Fibroblast of skin of abdomen (primary cell): ENCODE data around the gene DAB1.

ENCODE experiments used
- DNase-seq: peaks from one replicate; pipeline ENCODE4 v3.0.0-alpha.2; 2013

Gene DAB1

DNA sequence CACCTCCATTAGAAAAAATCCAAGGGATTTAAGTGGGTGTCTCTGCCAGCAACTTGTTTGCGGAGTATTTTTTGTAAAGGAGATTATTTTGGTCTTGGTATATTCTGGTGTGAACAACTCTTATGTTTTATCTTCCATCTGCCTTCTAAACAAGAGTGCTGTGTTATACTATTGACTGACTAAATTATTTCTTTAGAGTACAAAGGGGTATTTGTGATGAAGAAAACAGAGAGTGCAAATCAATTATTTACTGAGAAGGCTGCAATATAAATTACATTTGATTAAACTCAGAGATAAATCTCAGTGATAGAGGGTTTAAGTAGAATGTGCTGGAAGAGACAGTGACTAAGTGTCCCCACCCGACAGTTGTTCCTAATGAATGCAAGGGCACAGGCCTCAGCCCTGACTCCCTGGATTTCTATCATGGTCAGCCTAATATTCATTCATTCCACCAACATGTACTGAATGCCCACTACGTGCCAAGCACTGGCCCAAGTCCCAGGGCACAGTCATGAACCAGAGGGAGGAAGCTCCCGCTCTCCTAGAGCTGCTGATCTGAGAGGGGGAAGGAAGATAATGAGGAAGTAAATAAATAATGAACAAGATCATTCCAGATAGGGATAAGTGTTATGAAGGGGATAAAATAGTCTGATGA lies 261.1 kb downstream of the DAB1 start:
- DNase-seq = no peak

DNA sequence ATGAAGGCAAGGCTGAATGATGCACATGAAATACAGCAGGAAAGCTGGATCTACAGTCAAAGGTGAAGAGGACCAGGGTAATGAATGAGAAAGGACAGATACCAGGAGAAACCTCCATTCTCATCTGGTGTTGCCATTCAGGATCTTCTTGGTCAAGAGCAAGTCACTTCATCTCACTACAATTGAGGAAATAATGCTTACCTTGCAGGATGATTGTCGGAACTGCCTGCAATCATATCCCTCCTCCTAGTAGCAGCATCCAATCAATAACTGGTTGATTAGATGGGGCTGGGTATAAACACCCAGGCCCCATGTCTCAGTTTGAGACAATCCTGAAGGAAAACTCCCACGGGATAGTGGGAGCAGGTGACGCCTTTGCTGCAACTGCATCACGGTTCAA lies 263.3 kb downstream of the DAB1 start:
- DNase-seq = no peak

GRCh38 chr1:57158604-57158998 lies 265.3 kb downstream of the DAB1 start:
- peak; percentile 44 for DNase-seq

DNA sequence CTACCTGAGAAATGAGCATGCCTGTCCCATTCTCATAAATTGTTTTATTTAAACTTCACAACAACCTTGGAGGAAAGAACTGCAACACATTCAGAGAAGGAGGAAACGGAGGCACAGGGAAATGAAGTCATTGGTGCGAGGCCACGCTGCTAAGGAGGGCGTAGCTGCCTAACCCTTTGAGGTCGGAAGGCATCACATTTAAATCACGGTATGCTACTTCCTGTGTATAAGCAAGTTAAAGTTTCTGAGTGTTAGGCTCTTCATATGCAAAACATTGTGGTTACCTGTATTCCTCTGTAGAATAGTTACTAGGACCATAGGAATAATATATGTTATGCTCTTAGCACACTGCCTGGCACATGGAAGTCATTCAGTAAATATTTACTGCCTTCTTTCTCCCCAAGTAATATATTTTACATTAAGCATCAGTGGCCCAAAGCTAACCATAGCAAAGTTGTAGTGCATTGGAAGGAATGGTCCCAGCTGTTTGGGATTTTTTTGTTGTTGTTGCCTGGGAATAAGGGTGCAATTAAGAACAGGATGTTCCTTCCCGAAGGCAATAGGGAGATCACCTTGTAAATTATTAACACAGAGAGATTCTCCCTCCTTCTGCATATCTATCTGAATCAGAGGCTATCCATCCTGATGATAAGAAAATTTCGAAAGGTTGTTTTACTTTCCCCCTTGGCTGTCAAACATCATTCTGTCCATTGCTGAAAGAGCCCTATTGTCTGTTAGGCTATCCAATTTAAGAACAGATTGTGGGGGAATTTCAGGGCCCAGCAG lies 265.8 kb downstream of the DAB1 start:
- DNase-seq = no peak

GRCh38 chr1:57156907-57157306 lies 267.0 kb downstream of the DAB1 start:
- DNase-seq = no peak

GRCh38 chr1:57146100-57146499 lies 277.8 kb downstream of the DAB1 start:
- peak; percentile 42 for DNase-seq

DNA sequence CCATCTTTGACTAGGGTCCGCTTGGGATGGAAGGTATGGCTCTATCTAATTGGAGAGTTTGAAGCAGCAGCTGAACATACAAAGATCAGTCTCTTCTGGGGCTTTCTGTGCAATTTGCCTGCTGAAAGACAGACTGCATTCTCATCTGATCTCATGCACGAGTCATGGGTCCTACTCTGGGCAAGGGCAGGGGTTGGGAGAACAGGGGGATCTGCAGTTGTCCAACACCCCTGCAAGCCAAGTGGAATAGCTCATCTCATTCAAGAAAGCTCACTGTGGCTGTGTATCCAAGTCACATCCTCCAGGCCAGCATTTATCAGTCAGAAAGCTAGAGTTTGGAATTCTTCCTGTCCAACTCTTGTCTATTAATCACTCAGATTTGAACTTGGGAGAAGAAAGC lies 280.9 kb downstream of the DAB1 start:
- peak; percentile 65 for DNase-seq

GRCh38 chr1:57142169-57142568 lies 281.7 kb downstream of the DAB1 start:
- DNase-seq = no peak

DNA sequence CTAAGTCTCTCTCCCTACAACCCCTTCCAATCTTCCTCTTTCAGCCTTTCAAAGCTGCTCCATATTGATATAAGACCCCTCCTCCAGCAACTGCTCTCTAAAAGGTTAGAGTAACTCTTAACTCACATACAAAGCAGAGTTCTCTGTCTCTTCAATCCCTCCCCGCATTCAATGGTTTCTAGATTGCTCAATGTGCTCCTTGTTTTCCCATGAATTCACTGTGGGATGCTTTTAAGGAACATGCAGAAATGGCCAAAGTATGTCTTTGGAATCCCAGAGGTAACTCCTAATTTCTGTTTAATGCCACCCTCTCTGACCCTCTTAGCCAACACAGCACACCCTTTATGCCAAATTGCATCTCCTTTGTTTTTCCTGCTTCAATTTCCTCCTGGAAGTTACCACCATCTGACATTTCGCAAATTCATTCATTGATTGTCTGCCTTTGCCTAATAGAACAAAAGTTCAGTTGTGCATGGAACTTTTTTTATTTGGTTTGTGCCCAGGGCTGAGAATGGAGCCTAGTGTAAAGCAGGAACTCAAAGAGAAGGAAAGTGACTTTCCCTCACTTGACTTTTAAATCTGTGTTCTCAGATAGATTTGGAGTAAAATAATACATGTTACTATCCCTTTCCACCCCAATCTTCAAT lies 285.3 kb downstream of the DAB1 start:
- DNase-seq = no peak

DNA sequence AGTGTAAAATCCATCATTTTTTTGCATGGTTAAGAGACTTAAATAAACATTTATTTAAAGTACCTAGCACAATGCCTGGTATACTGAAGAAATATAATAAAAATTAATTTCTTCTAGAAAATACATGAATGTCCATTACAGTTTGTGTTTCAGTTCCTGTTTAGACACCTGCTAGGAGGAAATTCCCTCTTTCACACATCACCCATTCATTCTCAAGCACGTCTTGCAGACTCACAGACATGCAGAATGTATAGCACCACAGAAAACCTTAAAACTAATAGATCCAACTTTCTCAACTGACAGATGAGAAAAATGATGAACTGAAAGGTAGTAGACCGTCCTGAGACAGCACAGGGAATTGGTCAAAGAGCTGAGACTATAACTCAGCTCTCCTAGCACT lies 285.9 kb downstream of the DAB1 start:
- DNase-seq = no peak

- DNase-seq = no peak
Observed at GRCh38 chr1:57134803-57135202, 289.1 kb downstream of the DAB1 start.

DNA sequence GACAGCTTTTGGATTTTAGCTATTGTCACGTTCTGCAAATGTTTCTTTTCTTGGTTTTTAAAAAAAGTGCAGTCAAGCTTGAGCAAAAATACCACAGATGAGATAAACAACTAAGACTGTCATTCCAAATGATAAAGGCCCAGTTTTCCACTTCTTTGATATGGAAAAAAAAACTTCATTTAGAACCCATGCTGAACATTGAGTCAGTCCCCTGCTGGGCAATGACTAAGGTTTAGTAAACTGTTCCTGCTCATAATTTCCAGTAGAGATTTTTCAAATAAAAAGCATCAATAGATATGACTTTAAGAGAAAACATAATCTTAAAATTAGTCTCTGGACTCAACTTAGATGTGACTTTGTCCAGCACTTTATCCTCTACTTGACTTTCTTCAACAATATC lies 290.2 kb downstream of the DAB1 start:
- DNase-seq = no peak

DNA sequence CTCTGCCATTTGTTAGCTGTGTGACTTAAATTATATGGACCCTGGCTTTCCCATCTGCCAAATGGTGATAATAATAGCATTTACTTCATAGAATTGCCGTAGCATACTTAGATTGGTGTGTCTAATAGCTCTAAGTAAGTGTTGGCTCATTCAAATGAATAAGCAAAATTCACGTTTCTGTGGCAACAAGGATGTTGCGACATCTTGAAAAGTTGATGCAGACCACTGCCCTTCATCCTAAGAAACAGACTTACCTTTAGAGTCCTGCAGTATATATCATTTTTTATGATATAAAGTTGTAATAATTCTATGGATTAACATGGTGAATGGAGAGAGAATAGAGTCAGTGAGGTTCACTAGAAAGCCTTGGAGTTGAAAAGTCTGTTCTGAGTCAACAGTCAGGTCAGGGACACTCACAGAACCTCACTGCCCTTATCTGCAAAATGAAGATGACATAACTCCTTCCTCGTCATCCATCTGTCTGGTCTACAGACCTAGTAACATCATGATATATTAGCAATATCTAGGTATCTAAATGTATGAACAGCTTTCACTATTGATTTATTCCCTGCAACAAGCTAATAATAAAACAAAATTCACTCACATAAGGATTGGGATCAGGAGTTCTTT lies 290.8 kb downstream of the DAB1 start:
- DNase-seq = no peak

GRCh38 chr1:57131701-57132394 lies 292.0 kb downstream of the DAB1 start:
- DNase-seq = peak; percentile 62

DNA sequence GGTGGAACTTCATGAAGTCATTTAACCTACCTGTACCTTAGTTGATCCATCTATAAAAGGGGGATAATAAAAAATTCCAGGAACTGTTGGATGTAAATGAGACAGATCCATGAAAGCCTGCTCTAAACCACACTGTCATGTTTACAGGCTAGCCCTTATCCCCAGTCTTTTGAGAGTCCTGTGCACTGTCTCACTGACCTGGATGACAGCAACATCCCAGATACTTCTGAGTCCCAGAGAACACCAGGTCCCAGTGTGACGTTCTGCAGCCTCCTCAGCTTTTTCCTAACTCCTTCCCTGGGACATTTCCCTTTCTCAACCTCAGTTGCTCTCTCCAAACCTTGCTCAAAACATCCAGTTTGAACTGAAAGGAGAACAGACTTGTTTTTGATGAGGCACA lies 292.6 kb downstream of the DAB1 start:
- no peak for DNase-seq

- no peak for DNase-seq
Observed at GRCh38 chr1:57129865-57130264, 294.0 kb downstream of the DAB1 start.

DNA sequence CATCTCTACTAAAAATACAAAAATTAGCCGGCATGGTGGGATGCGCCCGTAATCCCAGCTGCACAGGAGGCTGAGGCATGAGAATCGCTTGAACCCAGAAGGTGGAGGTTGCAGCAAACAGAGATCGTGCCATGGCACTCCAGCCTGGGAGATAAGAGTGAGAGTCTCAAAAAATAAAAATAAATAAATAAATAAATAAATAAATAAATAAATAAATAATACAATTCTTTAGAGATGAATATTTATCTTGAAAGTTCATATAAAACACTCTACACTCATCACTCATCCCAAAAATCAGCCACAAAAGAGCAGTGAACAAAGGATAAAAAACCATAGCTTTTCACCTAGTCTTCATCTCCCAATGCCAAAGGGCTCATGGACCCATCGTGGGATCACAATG lies 295.9 kb downstream of the DAB1 start:
- no peak for DNase-seq

DNA sequence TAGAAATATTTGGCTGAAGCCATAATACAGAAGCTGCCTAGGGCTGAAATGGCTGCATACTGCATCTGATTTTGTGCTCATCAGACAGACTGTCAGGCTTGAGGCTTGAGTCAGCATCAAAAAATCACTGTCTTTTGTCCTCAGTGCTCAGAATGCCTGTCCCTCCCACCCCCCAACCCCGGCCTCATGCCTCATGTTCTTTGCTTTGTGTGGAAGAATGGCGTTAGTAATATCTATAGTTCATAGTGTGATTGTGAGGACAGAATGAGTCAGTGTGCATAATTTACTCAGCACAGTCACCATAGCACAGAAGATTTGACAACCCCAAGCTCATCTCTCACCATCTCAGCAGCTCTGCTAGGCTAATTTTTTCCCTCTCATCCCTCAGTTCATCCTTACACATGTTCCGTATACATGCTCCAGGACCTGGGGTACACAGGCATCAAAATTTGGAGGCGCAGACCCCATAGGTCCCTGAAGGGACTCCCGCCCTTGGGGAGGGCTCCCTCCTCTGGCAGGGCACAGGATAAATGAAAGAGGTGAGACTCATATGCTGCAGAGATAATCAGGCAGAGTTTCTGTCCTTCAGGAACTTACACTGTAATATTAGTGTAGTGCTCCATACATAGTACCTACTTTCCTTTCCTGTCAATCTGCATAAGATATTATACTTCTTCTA lies 299.0 kb downstream of the DAB1 start:
- peak; percentile 92 for DNase-seq

GRCh38 chr1:57124170-57124569 lies 299.7 kb downstream of the DAB1 start:
- DNase-seq = no peak

DNA sequence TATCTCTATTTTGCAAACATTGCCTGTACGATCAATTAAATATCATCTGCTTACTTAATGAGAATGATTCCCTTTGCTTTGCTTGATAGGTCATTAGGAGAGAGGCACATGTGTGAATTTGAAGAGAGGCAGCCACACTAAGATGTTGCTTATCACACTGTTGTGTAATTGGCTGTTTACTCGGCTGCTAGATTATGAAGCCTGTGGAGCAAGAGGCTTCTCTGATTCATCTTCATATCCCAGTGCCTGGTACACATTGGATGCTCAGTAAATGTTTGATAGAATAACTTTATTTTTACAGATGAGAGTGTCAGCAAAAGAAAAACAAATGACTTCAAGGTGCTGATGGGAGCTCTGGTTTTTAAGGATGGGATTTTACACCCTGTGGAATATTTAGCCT lies 301.8 kb downstream of the DAB1 start:
- DNase-seq = no peak

- peak; percentile 74 for DNase-seq
Observed at GRCh38 chr1:57118948-57119603, 304.8 kb downstream of the DAB1 start.

DNA sequence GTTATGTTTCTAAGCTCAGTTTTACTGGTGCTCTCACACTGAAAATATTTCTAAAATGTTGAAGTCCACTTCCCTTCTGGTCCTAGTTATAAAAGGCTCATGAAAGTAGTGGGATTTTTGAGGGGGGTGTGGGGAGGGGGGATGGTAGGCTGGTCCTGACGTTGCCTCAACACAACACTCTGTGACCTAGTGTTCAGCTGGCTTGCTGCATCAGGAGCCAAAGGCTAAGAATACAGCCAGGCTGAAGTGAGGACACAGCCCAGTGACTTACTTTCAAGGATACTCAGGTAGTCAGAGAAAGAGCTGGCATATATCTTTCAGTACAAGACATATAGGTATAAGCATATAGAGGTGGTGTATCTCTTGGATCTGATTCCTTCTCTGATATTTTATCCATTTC lies 306.1 kb downstream of the DAB1 start:
- DNase-seq = no peak
